Stimulated activated CD4-positive, alpha-beta T cell treated with anti-CD3 and anti-CD28 coated beads, TNF-alpha, amount 100 ng/mL, for 4 hours (primary cell): ENCODE measurements around the gene MEIOB.
A peak's percentile ranks its signal among the peaks of the same experiment; 100 is the strongest.
"Not testable (repeated sequence)": the region's sequence is repeated elsewhere in the genome, so short reads cannot be mapped to it uniquely, and the experiment has no call there.

ENCODE experiments used
- DNase-seq, 3 experiments: peaks; one replicate each; pipeline ENCODE4 v3.0.0-alpha.2; 2020; ENCODE audit warnings: low read depth in 3 of 3

The MEIOB gene

DNA sequence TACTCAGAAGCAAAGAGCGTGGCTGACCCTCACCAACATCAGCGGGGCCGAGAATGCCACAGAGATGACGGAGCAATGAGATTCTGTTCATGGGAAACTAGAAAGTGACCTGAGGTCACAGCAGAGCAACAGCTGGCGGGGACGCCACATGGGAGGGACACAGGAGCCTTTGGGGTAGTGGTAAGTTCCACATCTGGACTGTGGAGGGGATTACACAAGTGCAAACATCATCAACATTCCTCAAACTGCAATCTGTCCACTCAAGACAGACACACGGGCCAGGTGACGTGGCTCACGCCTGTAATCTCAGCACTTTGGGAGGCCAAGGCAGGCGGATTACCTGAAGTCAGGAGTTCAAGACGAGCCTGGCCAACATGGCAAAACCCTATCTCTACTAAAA, 56.5 kb downstream of the MEIOB start:
- no peak for DNase-seq

DNA sequence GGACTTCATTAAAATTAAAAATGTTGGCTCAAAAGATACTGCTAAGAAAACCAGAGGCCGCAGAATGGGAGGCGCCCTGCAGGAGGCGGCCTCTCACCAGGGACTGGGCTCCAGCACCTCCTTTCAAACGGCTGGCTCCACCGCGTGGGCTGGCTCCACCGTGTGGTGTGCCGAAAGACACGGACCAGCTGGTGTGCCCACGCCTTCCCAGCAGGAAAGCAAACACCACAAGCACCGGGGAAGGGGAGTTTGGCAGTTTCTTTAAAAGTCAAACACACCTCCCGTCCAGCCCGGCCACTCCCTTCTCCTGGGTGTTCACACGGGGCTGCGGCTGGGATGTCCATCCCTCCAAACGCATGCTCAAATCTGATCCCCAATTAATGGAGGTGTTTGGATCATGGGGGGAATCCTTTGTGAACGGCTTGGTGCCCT, 59.2 kb downstream of the MEIOB start:
- peak; percentile 12 to 37 (median 36) for DNase-seq

DNA sequence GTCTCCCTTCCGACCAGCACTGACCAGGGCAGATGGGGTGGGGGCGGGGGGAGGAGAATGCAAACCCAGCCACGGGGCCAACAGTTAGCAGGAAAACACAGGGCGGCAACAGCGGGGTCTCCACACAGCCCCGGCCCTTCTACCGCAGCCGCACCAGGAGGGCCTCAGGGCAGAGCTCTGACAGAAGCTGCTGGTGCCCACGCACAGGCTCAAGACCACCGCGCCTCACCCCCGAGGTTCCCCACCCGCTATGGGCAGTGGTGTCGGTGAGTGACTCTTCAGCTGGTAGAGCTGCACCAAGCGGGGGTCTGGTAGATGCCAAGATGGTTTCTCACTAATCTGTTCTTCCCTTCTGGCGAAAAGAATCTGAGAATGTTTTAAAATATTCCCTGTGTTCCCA, 61.4 kb downstream of the MEIOB start:
- DNase-seq = no peak

DNA sequence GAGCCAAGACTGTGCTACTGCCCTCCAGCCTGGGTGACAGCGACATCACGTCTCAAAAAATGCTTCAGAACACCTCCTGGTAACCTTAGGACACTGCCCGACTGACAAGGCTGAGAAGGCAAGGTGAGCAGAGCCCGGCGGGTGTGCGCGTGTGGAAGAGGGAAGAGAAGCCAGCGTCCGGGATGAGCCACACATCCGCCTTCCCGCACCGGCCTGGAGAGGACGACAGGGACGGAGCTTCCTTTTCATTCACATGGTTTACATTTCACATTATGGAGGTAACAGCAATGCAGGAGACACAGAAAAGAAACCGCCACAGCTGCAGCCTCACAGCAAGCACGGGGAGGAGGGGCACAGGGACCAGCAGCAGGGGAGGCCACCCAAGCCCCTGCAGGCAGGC, 61.9 kb downstream of the MEIOB start:
- DNase-seq = no peak

DNA sequence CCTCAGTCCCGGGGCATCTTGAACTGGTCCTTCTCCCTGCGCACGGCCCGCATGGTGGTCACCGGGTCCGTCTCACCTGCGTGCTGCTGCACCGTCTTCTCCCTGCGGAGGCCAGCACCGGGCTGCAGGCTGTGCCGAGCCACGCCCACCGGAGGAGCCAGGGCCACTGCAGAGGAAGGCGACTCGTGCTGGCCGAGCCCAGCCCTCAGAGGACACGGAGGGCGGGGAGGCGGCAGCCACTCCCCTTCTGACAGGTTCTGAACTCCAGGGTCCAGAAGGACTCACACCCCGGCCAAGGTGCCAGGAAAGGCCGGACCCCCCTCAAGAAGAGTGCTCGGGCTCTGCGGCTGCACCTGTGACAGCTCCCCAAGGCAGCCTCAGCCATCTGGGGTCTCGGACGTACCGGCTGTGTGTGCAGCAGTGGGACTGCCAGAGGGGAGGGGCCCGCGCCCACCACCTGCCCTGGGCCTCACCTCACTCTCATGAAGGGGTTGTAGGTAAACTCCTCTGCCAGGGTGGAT, 62.6 kb downstream of the MEIOB start:
- no peak for DNase-seq

DNA sequence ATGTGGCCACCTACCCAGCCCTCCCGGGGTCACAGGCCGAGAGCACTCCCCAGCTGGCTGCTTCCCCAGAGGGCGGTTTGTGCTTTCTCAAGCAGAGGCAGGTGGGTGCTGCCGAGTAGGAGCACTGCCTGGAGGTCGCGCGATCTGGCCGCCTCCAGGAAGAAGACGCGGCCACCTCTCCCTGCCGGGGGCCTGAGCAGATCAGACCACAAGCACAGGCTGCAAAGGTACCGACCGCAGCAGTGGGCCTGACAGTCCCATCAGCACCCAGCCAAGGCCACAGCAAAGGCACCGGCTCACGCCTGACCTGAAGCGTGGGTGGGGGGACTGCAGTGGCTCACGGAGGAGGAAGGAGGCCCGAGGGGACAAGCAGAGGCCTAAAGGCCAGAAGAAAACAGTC, 63.3 kb downstream of the MEIOB start:
- no peak for DNase-seq

DNA sequence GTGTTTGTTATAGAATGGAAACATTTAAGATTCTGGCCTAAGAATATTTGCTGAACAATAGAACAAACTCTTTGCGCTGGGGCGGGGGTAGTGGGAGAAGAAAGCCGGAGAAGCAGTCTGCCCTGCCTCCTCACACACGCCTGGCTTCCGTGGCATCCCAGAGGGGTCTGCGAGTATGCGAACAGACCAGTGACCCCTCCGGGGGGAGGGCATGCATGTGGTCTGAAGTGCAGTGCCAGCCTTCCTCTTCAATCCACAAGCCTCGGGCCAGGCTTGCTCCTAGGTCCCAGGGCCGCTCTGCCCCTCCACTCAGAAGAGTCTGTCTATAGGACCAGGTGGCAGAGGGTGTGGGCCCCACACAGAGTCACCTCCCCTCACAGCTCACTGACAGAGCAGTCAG, 64.3 kb downstream of the MEIOB start:
- DNase-seq = no peak

DNA sequence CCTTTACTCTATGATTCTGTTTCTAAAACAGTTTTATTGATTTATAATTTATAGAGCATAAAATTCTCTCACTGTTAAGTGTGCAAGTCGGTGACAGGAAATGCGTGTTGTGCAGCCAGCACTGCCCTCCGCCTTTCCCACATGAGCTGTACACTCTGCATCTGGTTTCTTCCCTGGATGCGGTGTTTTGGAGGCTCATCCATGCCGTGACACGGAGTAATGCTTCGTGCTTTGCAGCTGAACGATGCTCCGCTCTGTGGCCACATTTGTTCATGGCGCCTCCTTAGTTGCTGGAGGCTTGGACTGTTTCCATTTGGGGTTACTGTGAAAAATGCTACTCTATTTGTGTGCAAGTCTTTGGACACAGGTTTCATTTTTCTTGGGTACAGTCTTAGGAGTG, 71.3 kb downstream of the MEIOB start:
- no peak for DNase-seq

DNA sequence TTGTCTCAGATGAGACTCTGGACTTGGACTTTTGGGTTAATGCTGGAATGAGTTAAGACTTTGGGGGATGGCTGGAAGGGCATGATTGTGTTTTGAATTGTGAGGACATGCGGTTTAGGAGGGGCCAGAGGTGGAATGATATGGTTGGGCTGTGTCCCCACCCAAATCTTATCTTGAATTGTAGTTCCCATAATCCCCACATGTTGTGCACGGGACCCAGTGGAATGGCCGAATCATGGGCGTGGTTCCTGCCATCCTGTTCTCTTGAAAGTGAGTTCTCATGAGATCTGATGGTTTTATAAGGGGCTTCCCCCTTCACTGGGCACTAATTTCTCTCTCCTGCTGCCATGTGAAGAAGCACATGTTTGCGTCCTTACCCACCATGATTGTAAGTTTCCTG, 72.7 kb downstream of the MEIOB start:
- not testable (repeated sequence) for DNase-seq

DNA sequence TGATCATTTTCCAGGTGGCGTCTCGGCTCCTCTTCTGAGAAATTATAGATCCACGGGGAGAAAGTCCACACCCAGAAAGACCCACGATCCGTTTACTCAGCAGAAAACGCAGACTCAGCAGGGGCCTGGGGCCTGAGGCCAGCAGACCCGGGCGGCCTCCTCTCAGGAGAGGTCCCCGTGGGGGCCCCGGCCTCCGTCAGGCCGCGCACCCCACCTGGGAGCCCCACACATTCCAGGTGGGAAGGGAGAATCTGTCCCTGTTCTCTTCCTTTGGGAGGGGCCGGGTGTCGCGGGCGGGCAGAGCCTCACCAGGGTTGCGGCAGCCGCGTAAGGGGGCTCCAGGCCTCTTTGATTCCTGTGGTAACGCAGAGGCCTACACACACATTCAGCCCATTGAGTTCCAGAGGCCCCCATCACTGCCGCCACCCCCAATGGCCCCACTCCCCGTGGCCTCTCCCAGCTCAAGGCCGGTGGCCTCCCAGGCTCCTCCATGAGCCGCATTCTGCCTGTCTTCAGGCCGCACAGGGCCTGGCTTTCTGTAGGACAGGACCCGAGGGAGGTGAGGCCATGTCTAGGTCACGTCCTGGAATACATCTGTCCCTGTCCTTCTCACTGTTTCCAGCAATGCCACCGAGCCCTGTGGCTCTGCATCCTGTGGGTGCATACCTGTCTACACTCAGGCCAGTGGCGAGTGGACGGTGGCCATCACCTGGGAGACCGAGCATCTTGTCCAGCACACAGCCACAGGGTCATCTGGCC, 76.9 kb downstream of the MEIOB start:
- DNase-seq = no peak

DNA sequence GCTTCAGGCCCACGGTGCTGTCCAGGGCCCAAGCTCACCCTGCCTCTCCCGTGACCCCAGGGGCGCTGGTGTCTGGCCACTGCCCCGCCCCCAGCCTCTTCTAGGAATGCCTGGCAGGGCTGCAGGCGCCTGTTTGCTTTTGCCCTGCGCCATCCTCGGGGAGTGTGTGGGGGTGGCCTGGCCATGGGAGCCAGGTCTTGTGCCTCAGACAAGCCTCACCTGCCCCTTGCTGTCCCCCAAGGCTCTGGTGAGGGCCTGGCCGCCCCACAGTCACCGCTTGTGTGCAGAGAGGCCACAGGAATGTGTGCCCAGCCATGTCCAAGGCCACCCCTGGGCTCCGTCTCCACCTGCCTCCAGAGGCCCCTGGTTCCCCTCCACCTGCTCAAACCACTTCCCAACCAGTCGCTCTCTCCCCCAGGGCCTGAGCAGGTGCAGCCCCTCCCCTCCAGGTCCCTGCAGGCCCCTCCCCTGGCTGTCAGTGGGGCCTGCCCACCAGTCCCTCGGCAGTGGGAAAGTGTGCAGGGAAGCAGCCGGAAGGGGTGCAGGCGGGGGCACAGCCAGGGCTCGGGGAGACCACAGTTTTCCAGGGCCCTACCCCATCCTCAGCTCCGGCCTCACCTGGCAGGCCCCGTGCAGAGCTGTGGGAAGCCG, 77.6 kb downstream of the MEIOB start:
- DNase-seq = no peak

DNA sequence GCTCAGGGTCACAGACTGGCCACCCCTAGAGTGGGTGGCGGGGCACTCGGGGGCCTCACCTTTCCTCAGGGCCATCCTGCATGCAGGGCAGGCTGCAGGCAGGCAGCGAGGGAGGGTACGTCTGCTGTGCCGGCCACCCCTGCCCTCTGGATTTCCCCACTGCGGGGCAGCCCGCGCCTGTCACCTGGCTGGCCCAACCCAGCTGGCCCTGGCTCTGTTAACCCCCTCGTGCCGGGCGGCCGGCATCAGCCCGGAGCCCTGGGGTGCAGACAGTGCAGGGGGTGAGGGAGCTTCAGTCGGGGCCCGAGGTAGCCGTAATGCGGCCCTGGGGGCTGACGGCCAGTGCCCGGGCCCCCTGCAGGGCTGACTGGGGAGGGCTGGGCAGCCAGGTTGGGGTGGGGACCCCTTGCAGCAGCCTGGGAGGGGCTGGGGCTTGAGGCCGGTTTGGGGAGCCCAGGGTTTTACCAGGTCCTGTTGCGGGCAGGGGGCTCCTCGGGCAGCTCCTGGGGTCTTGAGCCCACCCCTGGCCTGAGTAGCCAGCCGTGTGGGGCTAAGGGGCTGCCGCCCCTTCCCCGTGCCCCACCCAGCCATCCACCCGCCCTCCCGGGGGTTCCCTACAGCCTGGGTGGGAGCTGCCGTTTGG, 78.3 kb downstream of the MEIOB start, which contains the start of gene IGFALS:
Gene IGFALS, minus strand, starts transcription at position 128 of the 643 bp plus-strand sequence. Its CDS starts 53 bp downstream, at position 75.
- DNase-seq = no peak

DNA sequence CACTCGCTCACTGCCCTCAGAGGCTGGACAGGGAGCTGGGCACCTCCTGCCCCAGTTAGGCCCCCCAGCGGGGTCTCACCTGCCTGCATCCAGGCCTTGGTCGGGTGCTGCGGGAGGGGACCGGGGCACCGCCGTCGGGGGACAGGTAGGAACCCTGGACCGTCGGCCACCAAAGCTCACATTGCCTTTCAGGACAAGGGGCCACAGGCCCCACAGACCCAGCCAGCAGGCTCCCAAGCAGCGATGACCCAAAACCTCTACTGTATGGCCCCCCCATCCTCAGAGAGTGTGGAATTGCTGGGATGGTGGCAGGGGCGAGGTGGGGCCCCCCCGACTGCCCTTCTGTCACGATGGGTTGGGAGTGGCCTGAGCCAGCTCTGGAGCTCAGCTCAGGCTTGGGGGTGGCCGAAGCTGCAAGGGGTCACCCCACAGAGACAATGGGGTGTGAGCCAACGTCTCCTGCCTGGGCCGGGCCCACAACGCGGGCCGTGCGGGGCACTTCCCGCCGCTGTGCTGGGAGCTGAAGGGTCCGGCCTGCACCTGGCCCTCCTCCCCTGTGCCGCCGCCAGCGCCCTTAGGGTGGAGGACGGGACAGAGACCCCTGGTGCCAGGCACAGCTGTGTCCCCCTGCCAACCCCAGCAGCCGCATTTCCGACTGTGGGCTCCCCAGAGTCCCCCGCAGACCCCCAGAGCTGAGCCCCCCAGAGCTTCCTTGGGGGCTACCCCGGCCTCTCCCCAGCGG, 79.0 kb downstream of the MEIOB start:
- DNase-seq = no peak

DNA sequence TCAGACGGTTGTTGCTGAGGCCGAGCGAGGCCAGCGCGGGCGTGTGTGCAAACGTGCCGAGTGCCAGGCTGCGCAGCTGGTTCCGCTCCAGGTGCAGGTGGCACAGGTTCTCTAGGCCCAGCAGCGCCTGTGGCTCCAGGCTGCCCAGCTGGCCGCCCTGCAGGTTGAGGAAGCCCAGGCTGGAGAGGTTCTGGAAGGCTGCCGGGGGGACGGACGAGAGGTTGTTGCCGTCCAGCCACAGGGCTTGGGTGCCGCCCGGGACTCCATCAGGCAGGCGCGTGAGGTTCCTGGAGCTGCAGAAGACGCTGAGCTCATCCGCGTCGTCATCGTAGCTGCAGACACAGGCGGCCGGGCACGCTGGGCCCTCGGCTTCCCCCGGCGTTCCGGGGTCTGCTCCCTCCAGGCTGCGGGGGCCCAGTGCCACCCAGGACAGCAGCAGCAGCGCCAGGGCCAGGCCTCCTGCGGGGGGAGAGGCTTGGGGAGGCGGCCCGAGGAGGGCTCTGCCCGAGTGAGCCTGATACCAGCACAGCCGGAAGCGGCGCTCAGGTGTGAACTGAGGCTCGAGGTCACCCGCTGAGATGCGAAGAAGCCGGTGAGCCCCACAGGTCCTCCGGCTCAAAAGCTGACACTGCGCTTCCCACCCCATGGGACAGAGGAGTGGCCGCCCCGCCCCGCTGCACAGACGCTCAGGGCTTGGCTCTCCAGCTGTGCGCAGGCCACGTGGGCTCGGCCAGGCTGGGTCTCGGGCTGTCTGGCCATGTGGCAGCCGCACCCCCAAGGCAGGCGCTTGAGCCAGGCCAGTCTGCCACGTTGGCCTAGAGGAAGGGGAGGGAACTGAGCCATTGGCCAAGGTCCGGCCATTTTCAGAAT, 79.8 kb downstream of the MEIOB start:
- no peak for DNase-seq

DNA sequence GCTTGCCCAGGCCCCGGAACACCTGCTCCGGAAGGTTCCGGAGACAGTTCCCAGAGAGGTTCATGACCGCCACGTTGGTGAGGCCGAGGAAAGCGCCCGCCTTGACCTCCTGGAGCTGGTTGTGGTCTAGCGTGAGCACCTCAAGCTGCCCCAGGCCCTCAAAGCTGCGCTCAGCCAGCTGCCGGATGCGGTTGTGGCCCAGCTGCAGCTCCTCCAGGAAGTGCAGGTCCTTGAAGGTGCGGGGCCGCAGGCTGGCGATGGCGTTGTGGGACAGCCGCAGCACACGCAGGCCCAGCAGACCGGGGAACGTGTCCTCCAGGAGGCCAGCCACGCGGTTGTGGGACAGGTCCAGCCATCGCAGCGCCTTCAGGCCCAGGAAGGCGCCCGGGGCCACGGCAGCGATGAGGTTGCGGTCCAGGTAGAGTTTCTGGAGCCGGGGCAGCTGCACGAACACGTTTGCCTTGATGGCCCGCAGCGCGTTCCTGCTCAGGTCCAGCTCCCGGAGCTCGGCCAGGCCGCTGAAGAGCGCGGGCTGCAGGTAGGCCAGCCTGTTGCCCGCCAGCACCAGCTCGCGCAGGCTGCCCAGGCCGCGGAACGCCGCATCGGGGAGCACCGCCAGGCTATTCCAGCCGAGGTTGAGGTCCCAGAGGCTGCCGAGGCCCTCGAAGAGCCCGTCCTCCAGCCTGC, 80.6 kb downstream of the MEIOB start:
- DNase-seq = no peak

DNA sequence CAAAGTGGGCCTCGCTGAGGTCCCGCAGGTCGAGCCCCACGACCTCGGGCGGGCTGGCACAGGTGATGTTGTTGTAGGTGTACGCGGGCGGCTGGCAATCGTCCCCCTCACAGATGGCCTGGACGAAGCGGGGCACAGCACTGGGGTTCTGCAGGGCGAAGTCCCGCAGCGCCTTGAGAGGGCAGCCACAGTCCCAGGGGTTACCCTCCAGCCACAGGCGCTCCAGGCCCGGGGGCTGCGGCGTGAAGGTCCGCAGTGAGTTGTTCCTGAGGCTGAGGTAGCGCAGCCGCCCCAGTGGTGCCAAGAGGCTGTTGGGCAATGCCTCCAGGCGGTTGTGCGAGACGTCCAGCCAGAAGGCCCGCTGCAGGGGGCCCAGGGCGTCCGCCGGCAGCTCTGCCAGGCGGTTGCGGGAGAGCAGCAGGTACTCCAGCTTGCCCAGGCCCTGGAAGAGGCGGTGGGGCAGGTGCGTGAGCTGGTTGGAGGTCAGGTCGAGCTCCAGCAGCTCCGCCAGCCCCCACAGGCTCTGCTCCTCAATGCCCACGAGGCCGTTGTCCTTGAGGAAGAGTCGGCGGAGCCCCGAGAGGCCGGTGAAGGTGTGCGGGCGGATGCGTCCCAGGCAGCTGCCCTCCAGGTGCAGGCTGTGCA, 81.2 kb downstream of the MEIOB start:
- DNase-seq = no peak

DNA sequence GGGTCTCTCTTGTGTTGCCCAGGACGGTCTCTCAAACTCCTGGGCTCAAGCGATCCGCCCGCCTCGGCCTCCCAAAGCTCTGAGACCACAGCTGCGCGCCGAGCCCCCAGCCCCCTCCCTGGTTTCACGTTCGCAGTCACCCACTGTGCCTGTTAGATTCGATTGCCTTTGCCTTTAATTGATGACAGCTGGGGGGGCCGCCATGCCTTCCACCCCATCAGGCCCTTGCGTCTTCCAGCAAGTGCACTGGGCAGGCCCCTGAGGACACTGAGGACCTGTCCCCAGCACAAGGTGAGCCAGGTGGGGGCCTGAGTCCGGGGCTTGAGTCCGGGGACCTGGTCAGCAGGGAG, 81.7 kb downstream of the MEIOB start:
- DNase-seq = no peak

DNA sequence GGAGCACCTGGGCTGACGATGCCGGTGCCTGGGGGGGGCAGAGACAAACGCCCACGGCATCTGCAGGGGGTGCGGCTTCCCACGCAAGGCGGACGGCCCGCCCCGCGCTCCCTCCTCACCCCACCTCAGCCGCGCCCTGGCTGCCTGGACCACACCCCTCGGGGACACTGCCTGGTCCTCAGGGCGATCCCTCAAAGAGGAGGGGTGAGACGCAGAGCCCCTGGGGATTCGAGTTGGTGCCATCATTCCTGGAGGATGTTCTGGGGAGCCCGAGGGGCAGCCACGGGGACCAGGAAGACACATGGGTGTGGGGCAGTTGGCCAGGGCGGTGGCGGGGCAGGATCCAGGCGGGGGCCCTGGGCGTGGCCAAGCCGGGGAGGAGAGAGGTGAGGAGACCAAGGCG, 82.3 kb downstream of the MEIOB start:
- DNase-seq = no peak

DNA sequence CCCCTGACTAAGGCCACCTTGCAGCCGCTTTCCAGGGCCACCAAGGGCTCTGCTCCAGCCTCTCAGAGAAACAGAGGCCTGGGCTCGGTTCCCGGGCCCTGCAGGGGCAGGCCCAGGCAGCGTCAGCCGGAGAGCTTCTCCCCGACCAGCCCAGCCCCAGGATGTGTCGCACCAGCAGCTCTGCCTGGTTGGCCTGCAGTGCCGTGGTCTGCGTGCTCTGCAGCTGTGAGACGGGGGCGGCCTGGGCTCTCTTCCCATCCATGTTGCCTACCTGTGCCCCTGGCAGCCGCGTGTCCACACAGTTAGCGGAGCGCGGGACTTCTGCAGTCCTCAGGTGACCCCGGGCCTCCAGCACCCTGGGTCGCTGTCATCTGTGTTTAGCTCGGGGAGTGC, 83.3 kb downstream of the MEIOB start:
- DNase-seq = no peak

DNA sequence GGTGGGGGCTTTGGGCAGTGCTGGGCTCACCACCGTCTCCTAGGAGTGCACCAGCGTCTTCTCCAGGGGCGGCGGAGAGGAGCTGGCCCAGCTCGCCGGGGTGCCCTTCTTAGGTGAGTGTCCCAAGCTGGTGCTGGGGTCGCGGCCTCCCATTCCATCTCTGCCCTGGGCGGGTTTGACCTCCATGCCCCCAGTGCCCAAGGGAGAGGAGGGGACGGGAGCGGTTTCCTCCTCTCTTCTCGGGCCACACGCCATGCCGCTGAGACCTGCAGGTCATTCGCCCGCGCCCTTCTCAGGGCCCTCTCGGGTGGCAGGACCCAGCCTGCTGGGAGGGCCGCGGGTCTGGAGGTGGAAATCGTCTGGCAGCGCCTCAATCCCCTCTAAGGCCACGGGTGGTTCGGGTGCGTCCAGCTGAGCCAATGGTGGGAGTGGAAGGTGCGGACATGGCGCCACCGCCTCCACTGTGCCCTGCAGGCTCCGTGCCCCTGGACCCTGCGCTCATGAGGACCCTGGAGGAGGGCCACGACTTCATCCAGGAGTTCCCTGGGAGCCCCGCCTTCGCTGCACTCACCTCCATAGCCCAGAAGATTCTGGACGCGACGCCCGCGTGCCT, 83.8 kb downstream of the MEIOB start:
- no peak for DNase-seq
